ENCODE measurements around the gene PCGF3. TPM values are rescaled to one million over a fixed set of nuclear protein-coding genes. Genes with fewer than 3 reads are reported as not detected.

PCGF3 gene
- total and polyA plus RNA-seq, 10 of the 15 experiments (the other 5 are each of a cell fraction or from before 2014, with no cell fraction given), result 2.2 to 43.8 (median 15.9) TPM

- no peaks in the 10 kb centered on the region for H3K9me3 ChIP-seq (replicated peaks; ENCODE audit: control insufficient read depth, insufficient read depth, low read length)
- DNase-seq (ENCODE audit: low read depth, low spot score), result peak; percentile 93
- SMC1A ChIA-PET (ENCODE audit: uncharacterized antibody, unreplicated experiment), result interaction anchor here (1.1 to 2.1 kb wide), 2 partner anchors 71 to 430 kb away, joined by 4 to 10 read pairs; no protein-coding TSS in a partner anchor
- H3K27me3 ChIP-seq (replicated peaks in 1 of 2; ENCODE audit: control insufficient read depth in 2 of 2, insufficient read depth in 2 of 2, low read length in 1 of 2), result no peaks in the 10 kb centered on the region
- FAIRE-seq, result peak; percentile 95
- peak; percentile 89 for ATAC-seq
- BruUV-seq (replicated peaks), result no TSS peak
- under 1% methylated on average over 62 of the region's 84 CpGs for WGBS (ENCODE audit: insufficient coverage, insufficient replicate concordance, low lambda C conversion rate, missing lambda C conversion rate)
- no peaks in the 10 kb centered on the region for H4K20me1 ChIP-seq (ENCODE audit: control insufficient read depth, insufficient read depth)
- intact Hi-C loops (cut with micrococcal nuclease; ENCODE audit: unreplicated experiment), result loop anchor here (2.0 to 10.0 kb wide), 4 partner anchors 24 to 430 kb away; partner anchors contain the start of genes GAK and TMEM175
- peaks cover 27% of the 10 kb centered on the region for H3K4me1 ChIP-seq (ENCODE audit: control insufficient read depth, insufficient read depth, low read length)
- POLR2A ChIA-PET, result interaction anchor here (0.9 to 2.6 kb wide), 6 partner anchors 10 to 71 kb away, joined by 3 to 9 read pairs (median 6); no protein-coding TSS in a partner anchor
- peak within 1 kb of the TSS; percentile 95 for H3K9ac ChIP-seq (ENCODE audit: control insufficient read depth, insufficient read depth, low read length)
- peak within 1 kb of the TSS; percentile 49 for H2AFZ ChIP-seq (ENCODE audit: control insufficient read depth, low read depth, low read length)
- in situ Hi-C loops (cut with MboI), result no loop called here
- H3K4me2 ChIP-seq (ENCODE audit: control insufficient read depth, insufficient read depth), result peak within 1 kb of the TSS; percentile 96
- CTCF ChIA-PET, result interaction anchor here (0.6 to 2.3 kb wide), 9 partner anchors 10 to 345 kb away, joined by 3 to 8 read pairs (median 4); no protein-coding TSS in a partner anchor
- RAD21 ChIA-PET (ENCODE audit: unreplicated experiment), result interaction anchor here (1.8 kb wide), 1 partner anchor 72 kb away, joined by 7 read pairs; no protein-coding TSS in a partner anchor
- peak within 1 kb of the TSS; percentile 92 for H3K27ac ChIP-seq (ENCODE audit: control insufficient read depth, insufficient read depth)
- H3K4me3 ChIP-seq, result peak within 1 kb of the TSS; percentile 89
- H3K36me3 ChIP-seq (ENCODE audit: control insufficient read depth in 2 of 2, insufficient read depth in 2 of 2, low read length in 1 of 2), result peaks cover 6 to 7% of the 10 kb centered on the region in 2 experiments
- H3K79me2 ChIP-seq (ENCODE audit: control insufficient read depth, insufficient read depth, low read length), result peaks cover 24% of the 10 kb centered on the region
- TF ChIP-seq ASH2L (IDR thresholded peaks at IDR 0.05; ENCODE audit: borderline replicate concordance, low read depth) (no peak), E4F1 (IDR thresholded peaks at IDR 0.05; ENCODE audit: borderline replicate concordance, partially characterized antibody) (no peak), NKRF (conservative IDR thresholded peaks at IDR 0.05) (peak; percentile 58; the same call in 1 of the 2 replicates), DPF2 (IDR thresholded peaks at IDR 0.05) (peak; percentile 89), PAX8 (IDR thresholded peaks at IDR 0.05) (no peak), BMI1 (IDR thresholded peaks at IDR 0.05; ENCODE audit: borderline replicate concordance) (no peak), ZBED1 (IDR thresholded peaks at IDR 0.05; ENCODE audit: borderline replicate concordance) (no peak), GATAD2B (conservative IDR thresholded peaks at IDR 0.05; ENCODE audit: low read depth) (peak; percentile 98), ATF7 (IDR thresholded peaks at IDR 0.05; ENCODE audit: low read depth) (peak; percentile 94), CTCF (IDR thresholded peaks at IDR 0.05 in 2 of 3, conservative IDR thresholded peaks at IDR 0.05 in 1 of 3; ENCODE audit: control insufficient read depth in 2 of 3, extremely low read depth in 1 of 3, insufficient read depth in 1 of 3, low read depth in 3 of 3, low read length in 3 of 3) (peak; percentile 88 to 99 (median 99); a peak in 4 of 6 replicates), IRF3 (IDR thresholded peaks at IDR 0.05) (no peak), ZNF217 (IDR thresholded peaks at IDR 0.05) (no peak), PKNOX1 (IDR thresholded peaks at IDR 0.05) (peak; percentile 11; the same call in 1 of the 2 replicates)
These were observed 31.2 kb upstream of the PCGF3 start, which contains the start of the genes ATP5ME and MYL5 for GRCh38 chr4:674172-675035. TSS of gene ATP5ME (minus strand) at chr4:674276. CDS start at chr4:674247, 29 bp downstream. TSS of gene MYL5 (plus strand) at chr4:674542. CDS start at chr4:678027, 3,485 bp downstream.

Measured in GM12878 (cell line).